ENCODE measurements around the gene MTMR1. TPM values are rescaled to one million over a fixed set of nuclear protein-coding genes. Genes with fewer than 3 reads are reported as not detected.

The MTMR1 gene
- total RNA-seq, 2 donors from 2014 or later, result 19.0 to 21.3 TPM

- Histone ChIP-seq H3K4me1 (no peaks in the 10 kb centered on the region), H3K27me3 (no peaks in the 10 kb centered on the region), H3K9me3 (no peaks in the 10 kb centered on the region), H3K9ac (ENCODE audit: low read depth in 2 of 2, low read length in 2 of 2) (no peak overlapping the region), H3K4me3 (no peak overlapping the region), H3K36me3 (no peaks in the 10 kb centered on the region), H3K27ac (no peak overlapping the region)
- intact Hi-C loops (cut with DNase I), result no loop called here
- TF ChIP-seq, protein P1, sequence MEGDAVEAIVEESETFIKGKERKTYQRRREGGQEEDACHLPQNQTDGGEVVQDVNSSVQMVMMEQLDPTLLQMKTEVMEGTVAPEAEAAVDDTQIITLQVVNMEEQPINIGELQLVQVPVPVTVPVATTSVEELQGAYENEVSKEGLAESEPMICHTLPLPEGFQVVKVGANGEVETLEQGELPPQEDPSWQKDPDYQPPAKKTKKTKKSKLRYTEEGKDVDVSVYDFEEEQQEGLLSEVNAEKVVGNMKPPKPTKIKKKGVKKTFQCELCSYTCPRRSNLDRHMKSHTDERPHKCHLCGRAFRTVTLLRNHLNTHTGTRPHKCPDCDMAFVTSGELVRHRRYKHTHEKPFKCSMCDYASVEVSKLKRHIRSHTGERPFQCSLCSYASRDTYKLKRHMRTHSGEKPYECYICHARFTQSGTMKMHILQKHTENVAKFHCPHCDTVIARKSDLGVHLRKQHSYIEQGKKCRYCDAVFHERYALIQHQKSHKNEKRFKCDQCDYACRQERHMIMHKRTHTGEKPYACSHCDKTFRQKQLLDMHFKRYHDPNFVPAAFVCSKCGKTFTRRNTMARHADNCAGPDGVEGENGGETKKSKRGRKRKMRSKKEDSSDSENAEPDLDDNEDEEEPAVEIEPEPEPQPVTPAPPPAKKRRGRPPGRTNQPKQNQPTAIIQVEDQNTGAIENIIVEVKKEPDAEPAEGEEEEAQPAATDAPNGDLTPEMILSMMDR (IDR thresholded peaks at IDR 0.05), result no peak
- DNase-seq, result no peak
Measured at GRCh38 chrX:150649096-150649870, 43.9 kb upstream of the MTMR1 start.

GRCh38 chrX:150651906-150652305 is 41.3 kb upstream of the MTMR1 start:
- H3K9ac ChIP-seq (ENCODE audit: low read depth in 2 of 2, low read length in 2 of 2), result no peak overlapping the region
- H3K4me1 ChIP-seq, result no peaks in the 10 kb centered on the region
- H3K9me3 ChIP-seq, result no peaks in the 10 kb centered on the region
- no peaks in the 10 kb centered on the region for H3K36me3 ChIP-seq
- intact Hi-C loops (cut with DNase I), result no loop called here
- TF ChIP-seq, protein P1 (IDR thresholded peaks at IDR 0.05), result no peak
- DNase-seq, result no peak
- H3K27ac ChIP-seq, result no peak overlapping the region
- H3K27me3 ChIP-seq, result no peaks in the 10 kb centered on the region
- H3K4me3 ChIP-seq, result no peak overlapping the region

DNA sequence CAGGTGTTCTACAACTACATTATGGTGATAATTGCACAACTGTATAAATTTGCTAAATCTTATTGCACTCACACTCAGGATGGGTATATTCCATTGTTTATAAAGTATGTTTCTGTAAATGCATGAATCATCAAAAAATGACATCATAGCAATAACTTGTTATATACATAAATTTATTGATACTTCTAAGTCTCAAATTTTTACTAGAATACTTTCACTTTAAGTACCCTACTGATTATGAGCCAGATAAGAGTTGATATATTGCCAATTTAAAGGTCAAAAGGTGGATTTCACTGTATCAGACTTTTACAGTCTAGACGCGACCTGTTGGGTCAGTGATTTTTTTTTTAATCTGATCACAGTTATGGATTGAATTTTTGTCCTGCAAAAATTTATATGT is 37.4 kb upstream of the MTMR1 start:
- Histone ChIP-seq H3K9me3 (no peaks in the 10 kb centered on the region), H3K36me3 (no peaks in the 10 kb centered on the region), H3K4me3 (no peak overlapping the region), H3K27ac (no peak overlapping the region), H3K27me3 (no peaks in the 10 kb centered on the region), H3K9ac (ENCODE audit: low read depth in 2 of 2, low read length in 2 of 2) (no peak overlapping the region), H3K4me1 (no peaks in the 10 kb centered on the region)
- TF ChIP-seq, protein P1 (IDR thresholded peaks at IDR 0.05), result no peak
- no peak for DNase-seq
- intact Hi-C loops (cut with DNase I), result no loop called here

GRCh38 chrX:150663073-150663472 is 30.1 kb upstream of the MTMR1 start:
- no peak for DNase-seq
- H3K9ac ChIP-seq (ENCODE audit: low read depth in 2 of 2, low read length in 2 of 2), result no peak overlapping the region
- no peaks in the 10 kb centered on the region for H3K9me3 ChIP-seq
- H3K4me3 ChIP-seq, result no peak overlapping the region
- TF ChIP-seq, protein P1 (IDR thresholded peaks at IDR 0.05), result no peak
- no peaks in the 10 kb centered on the region for H3K27me3 ChIP-seq
- H3K27ac ChIP-seq, result no peak overlapping the region
- H3K36me3 ChIP-seq, result peaks cover 3% of the 10 kb centered on the region
- intact Hi-C loops (cut with DNase I), result no loop called here
- H3K4me1 ChIP-seq, result no peaks in the 10 kb centered on the region

DNA sequence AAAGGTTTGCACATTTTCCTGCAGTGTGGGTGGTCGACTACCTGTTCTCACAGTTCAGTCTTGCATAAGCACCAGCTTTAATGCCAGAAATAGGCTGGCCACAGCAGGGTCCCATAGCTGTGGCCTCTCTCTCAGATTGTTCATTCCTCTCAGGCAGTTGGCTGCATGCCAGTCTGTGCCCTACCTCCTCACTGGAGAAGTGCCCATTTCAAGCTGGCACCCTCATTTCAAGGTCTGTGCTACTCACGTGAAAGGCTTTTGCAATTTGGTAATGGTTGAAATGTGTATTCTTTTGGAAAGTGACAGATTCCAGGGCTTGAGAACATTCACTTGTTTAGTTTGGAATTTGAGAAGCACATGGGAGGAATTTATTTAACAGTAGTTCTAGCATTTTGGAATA is 28.9 kb upstream of the MTMR1 start:
- H3K27ac ChIP-seq, result no peak overlapping the region
- DNase-seq, result no peak
- no peaks in the 10 kb centered on the region for H3K9me3 ChIP-seq
- no peak overlapping the region for H3K4me3 ChIP-seq
- TF ChIP-seq, protein P1 (IDR thresholded peaks at IDR 0.05), result no peak
- peaks cover 3% of the 10 kb centered on the region for H3K36me3 ChIP-seq
- H3K4me1 ChIP-seq, result no peaks in the 10 kb centered on the region
- H3K9ac ChIP-seq (ENCODE audit: low read depth in 2 of 2, low read length in 2 of 2), result no peak overlapping the region
- H3K27me3 ChIP-seq, result no peaks in the 10 kb centered on the region
- intact Hi-C loops (cut with DNase I), result no loop called here
